Suppressor macrophage treated with lipopolysaccharide for 1 hour (primary cell): ENCODE data around the gene SELPLG.
"Not testable (repeated sequence)": the region's sequence is repeated elsewhere in the genome, so short reads cannot be mapped to it uniquely, and the experiment has no call there.

Source experiments
- DNase-seq, 3 donors: peaks; one replicate each; pipeline ENCODE4 v3.0.0-alpha.2; 2020 to 2022

The SELPLG gene

GRCh38 chr12:108602976-108603704 lies 30.6 kb downstream of the SELPLG start:
- no peak for DNase-seq

GRCh38 chr12:108602209-108602705 lies 31.4 kb downstream of the SELPLG start:
- no peak for DNase-seq

GRCh38 chr12:108600702-108601007 lies 33.0 kb downstream of the SELPLG start:
- DNase-seq = no peak

GRCh38 chr12:108599948-108600701 lies 33.6 kb downstream of the SELPLG start:
- no peak for DNase-seq

GRCh38 chr12:108599541-108599940 lies 34.2 kb downstream of the SELPLG start:
- DNase-seq = no peak

GRCh38 chr12:108598553-108599250 lies 35.0 kb downstream of the SELPLG start:
- no peak for DNase-seq

GRCh38 chr12:108597559-108598471 lies 35.9 kb downstream of the SELPLG start, which contains the start of gene TMEM119:
TSS of gene TMEM119 (minus strand) at chr12:108598084. CDS start at chr12:108592383, 5,701 bp downstream.
- DNase-seq = peak; percentile 36 to 53 (median 48)

- DNase-seq = no peak
These were observed 36.7 kb downstream of the SELPLG start for GRCh38 chr12:108596854-108597558.

GRCh38 chr12:108595711-108596647 lies 37.7 kb downstream of the SELPLG start:
- no peak for DNase-seq

- no peak for DNase-seq
These were observed 38.6 kb downstream of the SELPLG start for GRCh38 chr12:108594960-108595710.

- DNase-seq = no peak
These were observed 39.3 kb downstream of the SELPLG start for GRCh38 chr12:108594323-108594903.

- no peak for DNase-seq
These were observed 41.4 kb downstream of the SELPLG start for GRCh38 chr12:108592033-108592909.

GRCh38 chr12:108591267-108591980 lies 42.3 kb downstream of the SELPLG start:
- DNase-seq = no peak

GRCh38 chr12:108590463-108590862 lies 43.2 kb downstream of the SELPLG start:
- DNase-seq = not testable (repeated sequence)

GRCh38 chr12:108589840-108590229 lies 43.9 kb downstream of the SELPLG start:
- DNase-seq = no peak

- DNase-seq = no peak
These were observed 44.5 kb downstream of the SELPLG start for GRCh38 chr12:108589028-108589839.

GRCh38 chr12:108587826-108588225 lies 45.9 kb downstream of the SELPLG start:
- DNase-seq = no peak
